ENCODE measurements around the gene ANKH.

GRCh38 chr5:14671414-14671813 is 200.2 kb downstream of the ANKH start:
- TF ChIP-seq CTCF (IDR thresholded peaks at IDR 0.05) (no peak), EP300 (IDR thresholded peaks at IDR 0.05) (no peak), POLR2A (IDR thresholded peaks at IDR 0.05; ENCODE audit: low read depth) (no peak)
